Kasumi-1 (cell line): ENCODE results near the gene KRTAP3-3.
"Not testable (repeated sequence)": the region's sequence is repeated elsewhere in the genome, so short reads cannot be mapped to it uniquely, and the experiment has no call there.

Experiments used
- DNase-seq, 2 experiments: peaks; one replicate each; lab custom pipeline; 2025; lab: John Stamatoyannopoulos, UW

KRTAP3-3 gene

GRCh38 chr17:41004397-41004796, 10.4 kb upstream of the KRTAP3-3 start:
- DNase-seq = no peak

DNA sequence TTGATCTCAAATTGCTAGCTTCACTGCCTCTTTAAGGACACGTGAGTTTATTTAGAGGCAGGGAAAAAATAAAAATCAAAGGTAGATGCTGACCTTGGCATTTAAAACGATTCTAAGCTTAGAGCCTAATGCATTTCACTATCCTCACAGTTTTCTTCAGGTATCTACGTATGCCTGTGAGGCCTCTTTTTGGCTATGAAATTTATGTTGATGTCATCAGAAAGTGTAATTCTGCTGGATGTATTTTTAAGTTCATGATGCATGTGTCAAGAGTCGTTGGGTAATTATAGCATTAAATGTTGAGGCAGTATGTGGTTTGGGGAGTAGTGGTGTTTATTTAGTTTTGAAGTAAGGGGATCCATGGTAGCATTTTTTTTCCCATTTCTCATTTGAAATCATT, 10.0 kb upstream of the KRTAP3-3 start:
- DNase-seq = no peak

- DNase-seq = no peak
These were observed 8.8 kb upstream of the KRTAP3-3 start for GRCh38 chr17:41002814-41003213.

- DNase-seq = no peak
These were observed 7.8 kb upstream of the KRTAP3-3 start for GRCh38 chr17:41001795-41002194.

DNA sequence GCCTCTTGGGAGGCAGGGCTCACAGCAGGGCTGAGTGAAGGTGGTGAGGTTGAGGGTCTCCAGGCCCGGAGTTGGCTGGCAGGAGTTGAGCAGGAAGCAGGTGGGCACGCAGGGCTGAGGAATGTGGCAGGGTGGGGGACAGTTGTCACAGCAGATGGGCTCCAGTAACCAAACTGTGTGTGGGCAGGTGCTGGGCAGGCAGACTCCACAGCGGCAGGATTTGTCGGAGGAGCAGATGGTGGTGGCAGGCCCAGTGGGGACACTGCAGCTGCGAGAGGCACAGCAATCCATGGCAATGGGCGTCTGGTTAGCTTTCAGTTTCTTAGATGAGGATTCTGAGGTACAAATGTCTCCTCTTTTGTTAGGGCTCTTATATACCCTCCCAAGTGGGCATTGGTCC, 5.6 kb upstream of the KRTAP3-3 start, which contains the start of gene KRTAP3-2:
TSS of gene KRTAP3-2 (minus strand) at position 344 of the 400 bp plus-strand sequence. CDS start at position 291, 53 bp downstream.
- not testable (repeated sequence) for DNase-seq

DNA sequence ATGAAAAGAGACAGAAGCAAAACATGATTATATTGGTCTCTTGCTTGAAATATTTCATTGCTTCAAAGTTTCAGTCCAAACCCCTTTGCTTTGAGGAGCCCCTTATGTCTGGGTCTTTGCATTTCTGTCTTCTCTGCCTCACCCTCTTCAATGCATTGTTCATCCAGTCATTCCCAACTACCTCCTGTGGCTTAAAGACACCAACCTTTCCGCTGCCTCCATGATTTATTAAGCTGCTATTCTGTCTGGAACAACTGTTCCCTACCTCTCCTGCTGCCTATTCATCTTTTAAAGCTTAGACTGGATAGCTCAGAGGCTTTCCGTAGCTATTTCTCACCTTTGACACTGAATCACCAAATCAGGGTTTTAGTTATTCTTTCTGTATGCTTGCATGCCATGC, 3.4 kb upstream of the KRTAP3-3 start:
- DNase-seq = no peak

DNA sequence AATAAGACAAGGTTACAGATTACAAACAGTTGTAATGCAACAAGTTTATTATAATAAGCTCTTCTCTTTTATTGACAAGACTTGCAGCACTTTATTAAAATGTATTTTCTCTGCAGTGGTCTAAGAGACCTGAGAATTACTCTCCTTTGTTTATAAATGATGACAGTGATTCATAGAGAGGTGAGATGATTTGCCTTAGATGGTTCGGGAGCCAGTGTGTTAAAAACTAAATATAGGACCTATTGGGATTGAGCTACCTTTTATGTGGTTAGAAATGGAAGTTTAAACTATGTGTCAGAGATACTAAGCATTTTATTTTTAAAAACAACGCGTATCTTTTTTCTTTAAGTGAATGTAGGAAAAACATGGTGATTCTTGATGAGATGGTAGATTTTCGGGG, 2.9 kb upstream of the KRTAP3-3 start:
- no peak for DNase-seq

GRCh38 chr17:40995116-40995515, 1.2 kb upstream of the KRTAP3-3 start:
- DNase-seq = no peak

DNA sequence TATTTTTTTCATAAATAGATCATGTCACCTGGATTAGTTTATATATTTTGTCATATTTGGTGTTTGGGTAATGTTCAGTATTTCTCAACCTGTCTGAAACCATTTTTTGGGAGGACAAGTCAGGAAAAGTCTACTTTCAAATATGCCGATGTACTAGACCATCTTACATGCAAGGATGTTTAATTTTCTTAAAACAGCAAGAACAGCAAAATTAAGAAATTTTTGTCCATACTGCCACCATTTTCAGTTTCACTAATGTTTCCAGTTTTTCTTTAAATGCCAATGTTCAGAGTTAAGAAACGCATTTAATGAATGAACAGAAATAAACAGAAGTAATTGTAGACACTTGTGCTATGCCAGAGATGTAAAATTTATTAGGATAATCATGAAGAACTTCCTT, 880 bp downstream of the KRTAP3-3 start:
- no peak for DNase-seq

GRCh38 chr17:40992666-40993065, 1.3 kb downstream of the KRTAP3-3 start:
- DNase-seq = no peak

DNA sequence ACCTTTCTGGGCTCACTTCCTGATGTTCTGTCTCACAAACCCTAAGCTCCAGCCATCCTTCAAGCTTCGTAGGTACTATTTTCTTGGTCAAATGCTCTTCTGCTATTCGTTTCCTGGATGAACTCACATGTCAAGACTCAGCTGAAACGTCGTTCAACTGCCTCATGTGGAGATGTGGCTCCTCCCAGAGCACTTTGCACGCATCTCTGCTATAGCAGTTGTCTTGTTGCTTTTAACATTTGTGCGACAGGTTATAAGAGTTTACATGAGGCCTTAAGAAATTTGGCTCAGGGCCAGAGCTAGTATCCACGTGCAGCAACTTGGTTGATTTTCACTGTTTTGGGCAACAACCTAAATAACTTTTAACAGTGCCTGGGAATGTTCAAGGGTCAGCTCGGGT, 7.0 kb downstream of the KRTAP3-3 start:
- no peak for DNase-seq

DNA sequence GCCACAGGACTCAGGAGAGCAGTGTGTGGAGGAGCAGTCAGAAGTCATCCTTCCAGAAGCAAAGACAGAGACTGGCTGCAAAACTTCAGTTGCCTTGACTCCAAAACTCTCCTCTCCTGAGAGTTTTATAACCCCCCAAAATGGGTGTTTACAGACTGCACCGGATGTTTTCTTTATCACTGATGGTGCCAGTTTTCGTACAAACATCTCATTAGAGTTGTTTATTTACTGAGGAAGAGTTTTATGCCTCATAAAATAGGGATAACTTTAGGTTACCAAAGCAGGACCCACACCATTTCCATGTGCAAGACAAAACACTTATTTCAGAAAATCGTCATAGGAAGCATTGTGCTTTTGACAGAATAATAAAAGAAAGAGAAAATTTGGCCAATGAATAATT, 9.7 kb downstream of the KRTAP3-3 start, which contains the start of gene KRT40:
TSS of gene KRT40 (minus strand) at position 101 of the 400 bp plus-strand sequence. CDS start at position 48, 53 bp downstream.
- no peak for DNase-seq

GRCh38 chr17:40981115-40981514, 12.8 kb downstream of the KRTAP3-3 start:
- DNase-seq = no peak

DNA sequence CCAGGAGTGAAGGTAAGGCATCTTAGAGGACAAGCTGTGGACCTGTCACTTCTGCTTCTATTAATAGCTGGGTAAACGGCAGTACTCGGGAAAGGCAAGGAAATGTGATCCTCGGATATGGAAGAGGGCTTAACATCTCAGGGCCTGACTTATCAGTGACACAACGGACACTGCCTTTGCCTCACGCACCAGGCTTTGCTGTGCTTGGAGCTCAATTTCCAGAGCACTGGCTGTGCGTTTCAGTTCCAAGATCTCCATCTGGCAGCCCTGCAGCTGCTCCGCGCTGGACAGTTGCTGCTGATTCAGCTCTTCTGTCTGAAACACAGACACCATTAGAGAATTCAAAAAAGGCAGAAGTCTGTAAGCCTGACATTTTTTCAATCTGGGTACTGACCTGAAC, 13.4 kb downstream of the KRTAP3-3 start:
- DNase-seq = no peak

DNA sequence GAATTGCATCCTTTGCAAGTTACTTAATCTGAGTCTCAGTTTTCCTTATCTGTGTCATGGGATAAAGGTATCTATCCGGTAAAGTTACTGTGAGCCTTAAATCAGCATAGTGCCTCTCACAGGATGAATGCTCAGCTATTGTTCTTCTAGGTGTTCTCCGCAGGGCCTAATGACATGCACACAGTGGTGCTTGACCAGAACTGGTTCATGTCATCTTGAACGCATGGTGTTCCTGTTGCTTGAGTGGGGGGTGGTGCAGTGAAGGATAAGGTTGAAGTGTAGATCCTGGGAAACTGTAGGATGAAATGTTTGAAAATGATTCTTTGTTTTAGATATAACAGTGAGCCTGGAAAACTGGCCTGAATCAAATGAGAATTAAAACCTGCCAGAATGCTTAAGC, 13.8 kb downstream of the KRTAP3-3 start:
- no peak for DNase-seq

- DNase-seq = no peak
These were observed 15.3 kb downstream of the KRTAP3-3 start for GRCh38 chr17:40978575-40979151.

DNA sequence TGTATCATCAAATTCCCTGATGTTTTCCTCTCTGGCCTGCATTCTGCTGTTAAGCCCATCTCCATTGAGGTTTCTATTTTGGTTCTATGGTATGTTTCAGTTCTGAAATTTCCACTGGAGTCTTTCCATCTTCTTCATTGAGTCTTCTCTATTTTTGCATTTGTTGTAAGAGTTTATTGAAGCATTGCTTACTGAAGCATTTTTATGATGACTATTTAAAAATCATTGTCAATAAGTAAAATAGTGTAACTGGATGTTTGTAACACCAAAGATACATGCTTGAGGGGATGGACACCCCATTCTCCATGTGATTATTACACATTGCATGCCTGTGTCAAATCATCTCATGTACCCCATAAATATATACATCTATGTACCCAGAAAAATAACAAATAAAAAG, 18.4 kb downstream of the KRTAP3-3 start:
- DNase-seq = no peak

GRCh38 chr17:40974366-40974765, 19.6 kb downstream of the KRTAP3-3 start:
- no peak for DNase-seq

- no peak for DNase-seq
These were observed 26.4 kb downstream of the KRTAP3-3 start for GRCh38 chr17:40967582-40967981.

- DNase-seq = no peak
These were observed 27.1 kb downstream of the KRTAP3-3 start, which contains the start of gene KRT39 for GRCh38 chr17:40966848-40967247. TSS of gene KRT39 (minus strand) at chr17:40966948. CDS start at chr17:40966856, 92 bp downstream.

DNA sequence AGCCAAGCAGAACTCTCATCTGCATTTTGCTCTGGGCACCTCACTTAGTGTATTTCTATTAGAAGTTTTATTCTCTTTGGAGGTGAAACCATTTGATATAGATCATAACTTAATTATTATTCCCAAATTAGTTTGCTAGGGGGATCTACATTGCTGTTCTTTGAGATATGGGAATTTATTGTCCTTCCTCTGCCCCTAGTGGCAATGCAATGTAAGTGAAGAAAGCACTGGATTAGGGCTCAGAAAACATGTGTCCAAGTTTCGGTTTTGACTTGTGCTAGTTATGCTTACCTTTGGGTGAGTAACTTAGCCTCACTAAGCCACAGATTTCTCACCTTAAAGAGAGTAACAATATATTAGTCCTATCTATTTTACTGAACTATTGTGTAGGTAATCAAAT, 30.1 kb downstream of the KRTAP3-3 start:
- peak; percentile 31 to 34 for DNase-seq

DNA sequence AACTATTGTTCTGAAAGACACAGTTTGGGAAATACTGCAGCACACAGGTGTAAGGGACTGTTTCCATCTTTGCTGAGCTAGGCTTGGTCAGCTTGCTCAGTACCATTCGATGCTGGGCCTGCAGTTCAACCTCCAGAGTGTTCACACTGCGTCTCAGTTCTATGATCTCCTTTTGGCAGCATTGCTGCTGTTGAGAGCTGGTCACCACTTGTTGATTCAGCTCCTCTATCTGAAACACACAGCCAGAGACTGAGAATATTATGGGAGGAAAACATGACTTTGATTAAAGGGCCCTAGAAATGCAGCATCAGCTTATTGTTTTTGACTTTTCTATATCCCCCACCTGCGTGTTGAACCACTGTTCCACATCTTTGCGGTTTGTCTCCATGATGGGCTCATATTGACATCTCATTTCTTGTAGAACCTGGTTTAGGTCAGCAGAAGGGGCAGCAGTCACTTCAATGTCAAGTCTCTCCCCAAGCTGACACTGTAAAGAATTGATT, 31.9 kb downstream of the KRTAP3-3 start:
- no peak for DNase-seq

DNA sequence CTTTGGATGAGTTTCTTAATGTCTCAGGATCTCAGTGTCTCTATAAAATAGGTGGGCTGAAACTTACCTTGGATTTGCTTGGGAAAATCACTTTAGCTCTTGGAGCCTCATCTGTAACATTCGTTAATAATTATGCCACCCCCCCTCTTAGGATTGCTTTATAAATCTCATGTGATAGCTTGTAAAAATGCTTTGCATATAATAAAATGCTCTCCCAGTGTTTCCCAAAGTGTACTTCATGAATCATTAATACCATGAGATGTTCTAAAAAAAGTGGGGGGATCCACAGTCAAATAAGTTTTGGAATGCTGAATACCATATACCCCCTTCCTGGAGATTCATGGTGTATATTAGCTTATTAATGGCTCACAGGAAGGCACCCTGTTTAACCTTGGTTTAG, 32.4 kb downstream of the KRTAP3-3 start:
- DNase-seq = no peak

DNA sequence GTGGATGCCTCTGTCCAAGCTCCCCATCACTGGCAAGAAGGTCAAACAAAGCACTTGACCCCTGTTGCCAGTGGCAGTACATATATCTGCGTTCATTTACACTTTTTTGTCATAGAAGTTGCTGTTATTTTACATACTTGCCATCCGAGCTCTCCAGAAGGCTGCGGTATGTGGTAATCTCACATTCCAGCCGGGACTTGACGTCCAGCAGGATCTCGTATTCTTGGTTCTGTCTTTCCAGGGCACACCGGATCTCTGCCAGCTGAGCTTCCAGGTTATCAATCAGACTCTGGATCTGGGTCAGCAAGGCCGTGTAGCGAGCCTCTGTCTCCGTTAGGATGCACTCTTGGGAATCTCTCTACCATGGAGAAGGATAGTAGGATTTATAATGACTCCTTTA, 33.8 kb downstream of the KRTAP3-3 start:
- no peak for DNase-seq
